T-cell (primary cell): ENCODE measurements around the gene OR2V2. TPM values are rescaled to one million over a fixed set of nuclear protein-coding genes. Genes with fewer than 3 reads are reported as not detected.

Source experiments
- ATAC-seq, 4 experiments: fragments of 200-7000 bp in 3 of 4; fragments of 150-1000 bp in 1 of 4; cut with Tn5 transposase; replicated peaks in 1 of 4; 1 replicate in 3 of 4; 2 replicates in 1 of 4; pipeline ENCODE4 v1.10.0; 2021; ENCODE audit warnings: moderate library complexity in 3 of 4, mild to moderate bottlenecking in 2 of 4, moderate number of reproducible peaks in 1 of 4
- CTCF ChIA-PET, 2 donors: fragments of 300-600 bp; sonication (Branson Sonifier 250); formaldehyde crosslinking; loops; one replicate each; lab custom pipeline; 2022; ENCODE audit warnings: antibody characterized with exemption in 2 of 2; lab: Charles Lee
- POLR2A ChIA-PET, 2 donors: fragments of 300-600 bp; sonication (Branson Sonifier 250); formaldehyde crosslinking; loops; one replicate each; lab custom pipeline; 2022; ENCODE audit warnings: antibody characterized with exemption in 2 of 2; lab: Charles Lee
- DNase-seq, 35 experiments: peaks; one replicate each; pipeline versions ENCODE4 v3.0.0 to v3.0.0-alpha.2; 2013 to 2023
- H3K27ac ChIP-seq: one replicate; pipeline ENCODE4 v1.5.1; 2013; ENCODE audit warnings: low read length
- H3K27me3 ChIP-seq, 2 experiments: replicated peaks in 1 of 2; 1 replicate in 1 of 2; 2 replicates in 1 of 2; pipeline versions ENCODE4 v1.6.1 to v1.7.0; 2013; ENCODE audit warnings: low read length in 1 of 2, mixed read lengths in 1 of 2; ENCODE audit not compliant: control insufficient read depth in 2 of 2, insufficient read depth in 2 of 2; ENCODE audit errors: extremely low read depth in 1 of 2
- H3K36me3 ChIP-seq, 2 donors: 1 replicate in 1 of 2; 2 replicates in 1 of 2; pipeline versions ENCODE4 v1.6.1 to v1.7.0; 2013; ENCODE audit warnings: low read length in 1 of 2; ENCODE audit not compliant: control insufficient read depth in 2 of 2, insufficient read depth in 1 of 2; ENCODE audit errors: extremely low read depth in 1 of 2
- H3K4me1 ChIP-seq, 2 experiments: 1 replicate in 1 of 2; 2 replicates in 1 of 2; pipeline versions ENCODE4 v1.6.1 to v1.7.0; 2013; ENCODE audit warnings: low read length in 2 of 2, mixed read lengths in 1 of 2; ENCODE audit not compliant: insufficient read depth in 2 of 2, control insufficient read depth in 1 of 2; ENCODE audit errors: extremely low read depth in 1 of 2
- H3K4me3 ChIP-seq, 2 donors: 1 replicate in 1 of 2; 2 replicates in 1 of 2; pipeline versions ENCODE4 v1.5.1 to v1.7.0; 2013; ENCODE audit warnings: mild to moderate bottlenecking in 2 of 2, low read length in 1 of 2, moderate library complexity in 1 of 2; ENCODE audit not compliant: control insufficient read depth in 1 of 2; ENCODE audit errors: extremely low read depth in 1 of 2
- H3K9me3 ChIP-seq: 2 replicates; pipeline ENCODE4 v1.7.0; 2013
- H3K27ac Mint-ChIP-seq, 2 donors: one replicate each; pipeline ENCODE4 v1.8.0; 2020 to 2021; ENCODE audit warnings: mild to moderate bottlenecking in 2 of 2, mixed read lengths in 2 of 2
- H3K27me3 Mint-ChIP-seq, 2 donors: one replicate each; pipeline ENCODE4 v1.8.0; 2021 to 2022; ENCODE audit warnings: mixed read lengths in 2 of 2
- H3K36me3 Mint-ChIP-seq: one replicate; pipeline ENCODE4 v1.8.0; 2021; ENCODE audit warnings: mixed read lengths
- H3K4me1 Mint-ChIP-seq, 3 donors: one replicate each; pipeline ENCODE4 v1.8.0; 2020 to 2022; ENCODE audit warnings: mixed read lengths in 3 of 3, mild to moderate bottlenecking in 1 of 3
- H3K4me3 Mint-ChIP-seq, 3 donors: one replicate each; pipeline ENCODE4 v1.8.0; 2020 to 2022; ENCODE audit warnings: mild to moderate bottlenecking in 3 of 3, mixed read lengths in 3 of 3, moderate library complexity in 3 of 3
- H3K9me3 Mint-ChIP-seq, 3 donors: one replicate each; pipeline ENCODE4 v1.8.0; 2020 to 2022; ENCODE audit warnings: mixed read lengths in 3 of 3
- WGBS: methylation state at CpG from one replicate; pipeline ENCODE4 v1.1.5; 2013; ENCODE audit warnings: missing lambda C conversion rate; ENCODE audit not compliant: insufficient coverage; 5-methylcytosine and 5-hydroxymethylcytosine counted together
- total RNA-seq, 35 experiments: library from RNA in 6 of 35; stranded (reverse) in 6 of 35; fragments of 120-200 nt in 1 of 35; gene quantifications; one replicate each; pipeline versions ENCODE4 v1.2.1 to v1.2.4 and lab custom pipeline; 2013 to 2026

OR2V2 gene
- total RNA-seq, 5 donors from 2014 or later (not counting 1 experiment from before 2014, with no cell fraction given): not detected

DNA sequence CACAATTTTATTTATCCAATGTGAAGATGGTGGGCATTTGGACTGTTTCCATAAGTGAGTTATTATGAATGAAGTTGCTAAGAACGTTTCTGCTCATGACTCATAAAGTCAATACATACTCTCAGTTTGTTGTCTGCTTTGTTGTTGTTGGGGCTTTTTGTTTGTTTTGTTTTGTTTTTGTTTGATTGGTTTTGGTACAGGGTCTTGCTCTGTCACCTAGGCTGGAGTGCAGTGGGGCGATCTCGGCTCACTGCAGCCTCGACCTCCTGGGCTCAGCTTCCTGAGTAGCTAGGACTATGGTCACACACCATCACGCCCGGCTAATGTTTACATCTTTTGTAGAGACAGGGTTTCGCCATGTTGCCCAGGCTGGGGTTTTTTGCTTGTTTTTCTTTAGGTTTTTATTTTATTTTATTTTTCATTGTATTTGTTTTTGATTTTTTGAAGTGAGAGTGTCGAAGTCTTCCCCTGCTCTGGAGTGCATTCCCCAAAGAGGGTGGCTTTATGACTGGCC is 39.7 kb downstream of the OR2V2 start:
- Histone ChIP-seq H3K9me3 (no peaks in the 10 kb centered on the region), H3K4me3 (no peak overlapping the region), H3K36me3 (no peaks in the 10 kb centered on the region), H3K27me3 (no peaks in the 10 kb centered on the region), H3K27ac (peak overlapping the region; percentile 24), H3K4me1 (peaks cover 7 to 61% of the 10 kb centered on the region in 2 experiments)
- peak overlapping the region in 1 of 3 donors; percentile 94 for H3K4me3 Mint-ChIP-seq
- 100% methylated on average over 1 of the region's 8 CpGs for WGBS
- peaks cover 10% of the 10 kb centered on the region for H3K36me3 Mint-ChIP-seq
- ChIA-PET CTCF (interaction anchor here (0.6 to 3.8 kb wide), 2 partner anchors 20 to 21 kb away, joined by 4 to 20 read pairs; no protein-coding TSS in a partner anchor), POLR2A (no interaction called here)
- H3K9me3 Mint-ChIP-seq: peaks cover 0 to 4% (median 0%) of the 10 kb centered on the region in 3 donors
- peak in 1 of 35 experiments; percentile 30 for DNase-seq
- peaks cover 6 to 12% of the 10 kb centered on the region in 2 donors for H3K27me3 Mint-ChIP-seq
- peaks cover 48 to 70% (median 51%) of the 10 kb centered on the region in 3 donors for H3K4me1 Mint-ChIP-seq
- peak overlapping the region in 1 of 2 donors; percentile 77 for H3K27ac Mint-ChIP-seq
- ATAC-seq: no peak

DNA sequence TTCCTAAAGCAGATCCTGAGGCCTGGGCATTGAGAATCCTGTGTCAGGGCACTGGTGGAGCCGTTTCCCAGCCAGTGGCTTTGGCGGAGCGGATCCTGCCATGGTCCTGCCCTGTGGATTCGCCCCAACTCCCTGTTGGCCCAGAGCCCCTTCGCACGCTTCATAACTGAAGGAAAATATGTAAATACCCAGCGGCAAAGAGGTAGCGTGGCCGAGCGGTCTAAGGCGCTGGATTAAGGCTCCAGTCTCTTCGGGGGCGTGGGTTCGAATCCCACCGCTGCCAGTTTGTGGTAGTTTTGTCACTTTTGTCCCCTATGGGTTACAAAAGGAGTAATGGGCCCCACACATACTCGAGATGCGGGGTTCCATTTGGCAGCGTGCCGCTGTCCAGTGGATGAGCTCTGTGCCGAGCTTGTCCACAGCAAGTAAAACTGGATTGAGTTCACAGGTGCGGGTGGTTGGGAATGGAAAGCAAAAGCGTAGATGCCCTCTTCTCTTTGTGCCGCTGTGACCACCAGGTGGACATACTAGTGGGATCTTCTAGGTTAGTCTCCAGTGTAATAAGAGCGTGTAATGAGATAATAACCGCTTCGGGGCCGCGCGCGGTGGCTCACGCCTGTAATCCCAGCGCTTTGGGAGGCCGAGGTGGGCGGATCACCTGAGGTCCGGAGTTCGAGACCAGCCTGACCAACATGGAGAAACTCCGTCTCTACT is 40.3 kb downstream of the OR2V2 start:
- H3K4me1 ChIP-seq: peaks cover 9 to 61% of the 10 kb centered on the region in 2 experiments
- ATAC-seq (no peak), DNase-seq (peak in 20 of 35 experiments; percentile 23 to 59 (median 45))
- peak overlapping the region; percentile 24 for H3K27ac ChIP-seq
- CTCF ChIA-PET: interaction anchor here in 1 of 2 donors (0.8 to 3.8 kb wide), 4 partner anchors 15 to 56 kb away, joined by 3 to 20 read pairs (median 6); partner anchors contain the start of gene RACK1
- H3K4me3 ChIP-seq: no peak overlapping the region
- Mint-ChIP-seq H3K4me3 (peak overlapping the region; percentile 94 to 95 (median 94)), H3K4me1 (peaks cover 48 to 71% (median 51%) of the 10 kb centered on the region in 3 donors), H3K36me3 (peaks cover 10% of the 10 kb centered on the region), H3K27me3 (peaks cover 6 to 12% of the 10 kb centered on the region in 2 donors), H3K9me3 (peaks cover 0 to 4% (median 0%) of the 10 kb centered on the region in 3 donors), H3K27ac (peak overlapping the region; percentile 94 to 95)
- POLR2A ChIA-PET: no interaction called here
- WGBS: 26% methylated on average over 20 of the region's 37 CpGs
- H3K27me3 ChIP-seq: no peaks in the 10 kb centered on the region
- no peaks in the 10 kb centered on the region for H3K9me3 ChIP-seq
- H3K36me3 ChIP-seq: no peaks in the 10 kb centered on the region

DNA sequence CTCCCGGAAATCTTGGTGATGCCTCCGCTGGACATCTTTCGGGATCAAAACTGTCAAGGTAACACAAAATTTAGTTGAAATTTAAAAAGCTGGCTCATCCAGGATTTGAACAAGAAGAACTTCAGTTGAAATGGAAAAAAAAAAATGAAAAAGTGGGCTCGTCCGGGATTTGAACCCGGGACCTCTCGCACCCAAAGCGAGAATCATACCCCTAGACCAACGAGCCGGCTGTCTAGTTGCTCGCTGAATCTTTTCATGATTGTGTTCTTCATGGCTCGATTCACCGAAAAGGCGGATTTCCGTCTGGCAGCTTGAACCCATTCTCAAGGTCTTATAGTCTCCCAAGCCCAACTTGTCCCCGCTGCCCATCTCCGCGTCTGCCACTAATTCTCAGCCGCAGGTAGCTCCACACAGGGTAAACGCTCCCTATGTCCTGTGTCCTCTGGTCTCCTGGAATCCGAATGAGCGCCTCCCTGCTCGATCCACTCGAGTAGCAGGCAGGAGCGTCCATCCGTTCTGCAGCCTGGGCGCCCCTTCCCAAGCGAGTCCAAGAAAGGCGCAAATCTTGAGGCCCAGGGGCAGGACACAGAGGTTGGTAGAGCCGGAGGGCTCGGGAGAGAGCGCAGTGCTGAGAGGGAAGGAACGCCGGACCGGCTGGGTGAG is 41.4 kb downstream of the OR2V2 start:
- peaks cover 9 to 59% of the 10 kb centered on the region in 2 experiments for H3K4me1 ChIP-seq
- POLR2A ChIA-PET: interaction anchor here (0.5 to 0.7 kb wide), 4 partner anchors 16 to 34 kb away, joined by 3 to 11 read pairs (median 4); partner anchors contain the start of genes TRIM41 (in 1 of the 2) and TRIM7 (in 1 of the 2)
- WGBS: 0% methylated on average over 24 of the region's 35 CpGs
- DNase-seq: peak in 32 of 35 experiments; percentile 40 to 90 (median 72)
- peak overlapping the region; percentile 45 for H3K27ac ChIP-seq
- peak; percentile 0 to 15 (median 1) for ATAC-seq
- peaks cover 54 to 72% (median 57%) of the 10 kb centered on the region in 3 donors for H3K4me1 Mint-ChIP-seq
- H3K4me3 ChIP-seq: peak overlapping the region; percentile 70 to 99
- no peaks in the 10 kb centered on the region for H3K27me3 ChIP-seq
- CTCF ChIA-PET: interaction anchor here in 1 of 2 donors (0.8 to 3.8 kb wide), 4 partner anchors 14 to 55 kb away, joined by 3 to 20 read pairs (median 6); partner anchors contain the start of gene RACK1
- H3K4me3 Mint-ChIP-seq: peak overlapping the region; percentile 94 to 95 (median 94)
- H3K36me3 ChIP-seq: no peaks in the 10 kb centered on the region
- H3K27me3 Mint-ChIP-seq: peaks cover 6 to 12% of the 10 kb centered on the region in 2 donors
- H3K36me3 Mint-ChIP-seq: peaks cover 10% of the 10 kb centered on the region
- H3K9me3 Mint-ChIP-seq: peaks cover 0 to 4% (median 0%) of the 10 kb centered on the region in 3 donors
- peak overlapping the region; percentile 94 to 95 for H3K27ac Mint-ChIP-seq
- H3K9me3 ChIP-seq: no peaks in the 10 kb centered on the region

DNA sequence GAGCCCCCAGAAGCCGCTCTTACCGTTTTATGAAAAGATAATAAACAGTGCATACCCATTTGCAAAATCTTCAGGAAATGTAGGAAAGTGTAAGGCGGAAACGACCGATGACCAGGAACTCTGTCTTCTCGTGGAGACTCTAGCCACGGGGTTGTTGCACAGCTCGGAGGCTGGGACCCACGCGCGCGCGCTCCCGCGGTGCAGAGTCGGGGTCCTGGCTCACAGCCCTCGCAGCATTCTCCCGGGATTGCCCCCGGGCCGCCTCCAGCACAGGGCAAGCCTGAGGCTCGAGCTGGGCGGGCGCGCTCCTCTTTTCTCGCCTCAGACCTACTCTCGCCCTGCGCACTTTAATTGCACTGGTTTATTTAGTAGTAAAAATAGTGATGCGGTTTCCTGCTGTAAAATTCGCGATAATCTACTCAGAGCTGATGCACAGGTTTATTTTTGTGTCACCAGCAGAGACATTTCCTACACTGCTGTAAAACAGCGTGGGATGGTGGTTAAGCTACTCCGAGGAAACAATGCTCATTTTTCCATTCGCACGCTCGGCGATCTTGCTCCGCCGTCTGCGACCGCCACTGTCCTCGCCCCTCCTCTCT is 42.1 kb downstream of the OR2V2 start:
- POLR2A ChIA-PET: interaction anchor here (0.6 to 0.9 kb wide), 3 partner anchors 16 to 34 kb away, joined by 3 to 4 read pairs (median 3); partner anchors contain the start of genes TRIM41 (in 1 of the 2) and TRIM7 (in 1 of the 2)
- peak overlapping the region; percentile 94 to 95 for H3K27ac Mint-ChIP-seq
- peaks cover 50 to 67% (median 52%) of the 10 kb centered on the region in 3 donors for H3K4me1 Mint-ChIP-seq
- Histone ChIP-seq H3K27ac (peak overlapping the region; percentile 45), H3K4me3 (peak overlapping the region; percentile 70 to 99), H3K4me1 (peaks cover 6 to 55% of the 10 kb centered on the region in 2 experiments), H3K27me3 (no peaks in the 10 kb centered on the region), H3K9me3 (no peaks in the 10 kb centered on the region), H3K36me3 (no peaks in the 10 kb centered on the region)
- ATAC-seq (peak; percentile 19 to 47 (median 34)), DNase-seq (peak in 24 of 35 experiments; percentile 28 to 82 (median 43))
- 0% methylated on average over 27 of the region's 41 CpGs for WGBS
- H3K36me3 Mint-ChIP-seq: peaks cover 10% of the 10 kb centered on the region
- peak overlapping the region; percentile 94 to 95 (median 94) for H3K4me3 Mint-ChIP-seq
- H3K27me3 Mint-ChIP-seq: peaks cover 6 to 12% of the 10 kb centered on the region in 2 donors
- peaks cover 0 to 4% (median 0%) of the 10 kb centered on the region in 3 donors for H3K9me3 Mint-ChIP-seq
- CTCF ChIA-PET: interaction anchor here in 1 of 2 donors (1.2 to 3.8 kb wide), 5 partner anchors 14 to 72 kb away, joined by 3 to 20 read pairs (median 6); partner anchors contain the start of genes RACK1, TRIM41 and TRIM52

DNA sequence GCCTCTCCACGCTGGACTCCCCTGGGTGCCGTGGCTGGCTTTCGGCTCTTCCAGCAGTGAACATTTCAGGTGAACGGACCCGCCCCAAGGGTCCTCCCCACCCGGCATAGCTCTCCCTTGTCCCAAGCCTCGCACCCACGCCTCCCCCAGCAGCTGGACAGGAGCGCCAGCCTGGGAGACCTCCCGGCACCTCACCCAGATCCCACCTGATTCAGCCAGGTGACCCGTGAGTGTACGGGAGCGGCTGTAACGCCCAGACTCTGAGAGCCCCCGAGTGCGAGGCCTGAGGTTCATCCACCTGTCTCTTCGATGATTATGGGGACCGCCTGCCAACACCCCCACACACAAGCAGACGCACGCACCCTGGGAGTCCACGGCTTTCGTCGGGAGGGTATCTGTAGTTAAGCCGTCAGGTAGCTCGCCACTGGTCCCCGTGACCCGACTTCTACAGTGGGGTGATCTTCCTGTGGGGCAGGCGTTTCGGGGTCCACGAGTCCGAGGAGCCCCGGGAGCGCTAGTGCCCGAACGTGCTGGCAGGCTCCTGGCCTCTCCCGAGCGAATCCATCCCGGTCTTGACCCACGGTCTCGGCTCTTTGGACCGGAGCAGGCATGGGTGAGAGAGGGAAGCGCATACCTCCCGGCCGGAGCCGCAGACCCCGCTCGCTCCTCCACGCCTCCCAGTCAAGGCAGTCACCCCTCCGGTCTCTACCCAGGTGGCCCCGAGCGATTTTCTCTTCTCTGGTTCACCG is 42.8 kb downstream of the OR2V2 start:
- peaks cover 45 to 62% (median 47%) of the 10 kb centered on the region in 3 donors for H3K4me1 Mint-ChIP-seq
- under 1% methylated on average over 49 of the region's 52 CpGs for WGBS
- H3K36me3 Mint-ChIP-seq: peaks cover 10% of the 10 kb centered on the region
- Histone ChIP-seq H3K4me3 (peak overlapping the region; percentile 70 to 99), H3K27ac (peak overlapping the region; percentile 45), H3K4me1 (peaks cover 3 to 49% of the 10 kb centered on the region in 2 experiments), H3K27me3 (no peaks in the 10 kb centered on the region), H3K9me3 (no peaks in the 10 kb centered on the region), H3K36me3 (no peaks in the 10 kb centered on the region)
- H3K4me3 Mint-ChIP-seq: peak overlapping the region; percentile 94 to 95 (median 94)
- peak in 10 of 35 experiments; percentile 27 to 64 (median 34) for DNase-seq
- POLR2A ChIA-PET: interaction anchor here (0.6 to 0.9 kb wide), 3 partner anchors 15 to 16 kb away, joined by 3 read pairs; partner anchors contain the start of gene TRIM7 (in 1 of the 2)
- H3K9me3 Mint-ChIP-seq: peaks cover 0 to 4% (median 0%) of the 10 kb centered on the region in 3 donors
- H3K27ac Mint-ChIP-seq: peak overlapping the region; percentile 87 to 94
- peaks cover 6 to 12% of the 10 kb centered on the region in 2 donors for H3K27me3 Mint-ChIP-seq
- CTCF ChIA-PET: interaction anchor here in 1 of 2 donors (1.2 to 3.8 kb wide), 5 partner anchors 15 to 71 kb away, joined by 3 to 20 read pairs (median 6); partner anchors contain the start of genes RACK1, TRIM41 and TRIM52
- ATAC-seq: peak; percentile 2 to 7 (median 4)
